ENCODE measurements around the gene PLIN1.

Gene PLIN1

DNA sequence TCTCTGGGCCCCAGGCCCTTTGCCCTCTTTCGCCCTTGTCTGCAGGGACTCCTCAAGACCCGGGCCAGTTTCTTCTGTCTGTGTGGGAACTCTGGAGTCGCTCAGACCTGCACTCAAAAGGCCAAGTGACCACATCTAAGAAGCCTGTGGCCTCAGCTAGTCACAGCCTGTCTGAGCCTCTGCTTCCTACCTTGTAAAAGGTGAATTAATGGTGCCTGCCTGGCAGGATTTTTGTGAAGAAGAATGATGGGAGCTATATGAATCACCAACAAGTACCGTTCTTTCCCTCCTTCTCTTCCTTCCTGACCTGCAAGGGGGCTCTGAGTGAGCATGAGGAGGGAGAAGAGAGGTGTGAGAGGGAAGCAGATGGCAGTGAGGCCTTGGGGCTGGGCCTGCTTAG, 7.5 kb downstream of the PLIN1 start:
- DNase-seq (ENCODE audit: low read depth) = no peak

DNA sequence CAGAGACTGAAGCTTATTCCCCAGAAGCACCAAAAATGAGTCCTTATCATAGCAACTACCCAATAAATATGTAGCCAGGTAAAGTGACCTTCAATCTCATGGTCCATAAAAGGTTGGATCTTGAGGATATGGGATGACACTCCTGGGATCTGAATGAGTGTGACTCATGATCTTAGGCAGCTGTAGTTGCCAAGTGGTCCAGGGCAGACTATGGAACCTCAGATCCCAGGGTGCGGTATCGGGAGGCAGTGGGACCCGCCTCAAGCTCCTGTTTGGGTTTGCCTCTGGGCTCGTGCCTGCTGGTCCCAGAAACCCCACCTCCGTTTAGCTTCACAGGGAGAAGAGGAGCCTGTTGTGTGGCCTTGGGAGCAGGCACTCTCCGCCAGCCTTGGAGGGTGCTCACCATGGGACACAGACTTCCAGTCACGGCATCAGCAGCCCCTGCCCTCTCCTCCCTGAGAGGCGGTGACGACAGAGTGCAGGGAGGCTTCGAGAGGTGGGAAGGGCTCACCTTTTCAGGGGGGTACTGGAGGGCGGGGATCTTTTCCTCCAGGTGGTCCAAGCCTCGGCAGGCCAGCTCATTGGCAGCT, 8.1 kb downstream of the PLIN1 start:
- DNase-seq (ENCODE audit: low read depth) = no peak

- DNase-seq (ENCODE audit: low read depth) = no peak
These were observed 9.2 kb downstream of the PLIN1 start for GRCh38 chr15:89669941-89670340.

GRCh38 chr15:89669309-89669865, 9.8 kb downstream of the PLIN1 start:
- no peak for DNase-seq (ENCODE audit: low read depth)

DNA sequence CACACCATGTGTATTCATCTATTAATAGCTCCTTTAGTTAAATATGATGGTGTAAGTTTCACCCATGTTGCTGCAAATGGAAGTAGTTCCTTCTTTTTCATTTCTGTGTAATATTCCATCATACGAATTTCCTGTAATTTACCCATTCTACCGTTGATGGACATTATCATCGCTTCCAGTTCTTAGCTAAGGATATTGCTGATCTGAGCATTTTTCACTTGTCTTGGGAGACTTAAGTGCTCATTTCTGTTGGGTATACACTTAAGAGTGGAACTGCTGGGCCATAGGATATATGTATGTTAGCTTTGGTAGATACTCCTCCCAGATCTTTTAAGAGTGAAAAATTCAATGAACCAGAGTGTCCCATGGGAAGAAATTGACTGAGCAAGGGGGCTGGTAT, 11.0 kb downstream of the PLIN1 start:
- DNase-seq (ENCODE audit: low read depth) = no peak

- DNase-seq (ENCODE audit: low read depth) = no peak
These were observed 11.5 kb downstream of the PLIN1 start for GRCh38 chr15:89667706-89667960.

DNA sequence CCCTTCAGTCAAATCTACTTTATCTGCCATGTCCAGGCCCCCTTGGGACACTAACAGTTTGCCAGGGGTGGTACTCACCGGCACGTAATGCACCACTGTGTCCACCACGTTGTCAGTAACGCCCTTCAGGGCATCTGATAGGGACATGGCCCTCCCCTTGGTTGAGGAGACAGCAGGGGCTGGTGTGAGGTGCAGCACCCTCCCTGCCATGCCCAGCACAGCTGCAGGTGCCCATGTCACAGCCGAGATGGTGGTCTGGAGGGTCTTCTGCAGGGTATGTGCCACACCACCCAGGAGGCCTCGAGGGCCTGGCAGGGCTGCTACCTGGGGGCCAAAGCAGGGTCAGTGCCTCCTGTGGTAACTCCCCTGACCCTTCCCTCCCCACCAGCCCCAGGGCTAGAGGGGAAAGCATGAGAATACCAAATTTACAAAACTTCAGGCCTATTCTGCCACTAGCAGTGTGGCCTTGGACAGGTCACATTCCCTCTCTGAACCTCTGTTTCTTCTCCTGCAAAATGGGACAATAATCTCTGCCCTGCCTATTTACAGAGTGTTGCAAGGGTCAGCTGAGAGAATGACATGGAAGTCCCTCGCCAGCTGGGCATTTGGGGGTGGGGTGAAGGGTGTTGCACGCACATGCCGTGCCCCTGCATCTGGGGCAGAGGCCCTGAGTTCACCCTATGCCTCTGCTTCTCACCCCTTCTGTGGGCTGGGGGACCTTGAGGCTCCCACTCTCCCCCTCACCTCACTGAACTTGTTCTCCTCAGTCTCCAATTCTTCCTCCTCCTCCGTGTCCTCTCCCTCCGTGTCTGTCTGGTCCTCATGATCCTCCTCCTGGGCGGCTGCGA, 12.1 kb downstream of the PLIN1 start:
- DNase-seq (ENCODE audit: low read depth) = no peak

- DNase-seq (ENCODE audit: low read depth) = no peak
These were observed 12.8 kb downstream of the PLIN1 start for GRCh38 chr15:89666184-89666857.

DNA sequence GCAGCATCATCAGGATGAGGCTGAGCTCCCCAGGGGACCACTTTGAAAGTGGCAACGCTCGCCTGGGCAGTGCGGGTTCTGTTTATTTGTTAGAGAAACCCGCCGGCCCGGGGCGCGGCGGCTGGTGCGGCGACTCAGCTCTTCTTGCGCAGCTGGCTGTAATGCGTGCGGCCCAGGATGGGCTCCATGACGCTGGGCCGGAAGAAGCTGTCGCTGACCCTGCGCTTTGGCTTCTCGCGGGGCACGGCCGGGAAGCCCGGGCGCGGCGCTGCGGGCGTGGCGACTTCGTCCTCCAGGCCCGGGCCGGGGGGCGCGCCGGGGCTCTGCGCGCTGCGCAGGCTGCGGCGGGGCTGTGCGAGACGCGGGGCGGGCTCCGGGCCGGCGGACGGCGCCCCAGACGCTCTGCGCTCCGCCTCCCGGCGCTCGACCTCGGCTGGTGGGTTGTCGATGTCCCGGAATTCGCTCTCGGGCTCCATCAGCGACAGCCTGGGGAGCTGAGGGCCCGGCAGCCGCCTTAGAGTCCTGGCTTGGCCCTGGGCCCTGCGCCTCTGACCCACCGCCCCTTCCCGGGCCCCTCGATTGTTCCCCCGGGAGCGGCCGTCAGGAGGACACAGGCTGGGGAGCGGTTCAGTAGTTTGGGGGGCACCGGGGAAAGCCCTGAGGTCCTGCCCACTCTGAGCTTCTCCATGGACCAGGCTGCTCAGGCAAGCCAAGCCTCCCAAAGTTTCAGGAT, 13.6 kb downstream of the PLIN1 start:
- peak; percentile 8 for DNase-seq (ENCODE audit: low read depth)

GRCh38 chr15:89664441-89665350, 14.5 kb downstream of the PLIN1 start:
- DNase-seq (ENCODE audit: low read depth) = no peak

- no peak for DNase-seq (ENCODE audit: low read depth)
These were observed 16.1 kb downstream of the PLIN1 start for GRCh38 chr15:89662893-89663626.

- DNase-seq (ENCODE audit: low read depth) = no peak
These were observed 18.6 kb downstream of the PLIN1 start for GRCh38 chr15:89660556-89660955.

- DNase-seq (ENCODE audit: low read depth) = no peak
These were observed 19.9 kb downstream of the PLIN1 start for GRCh38 chr15:89659295-89659694.

- DNase-seq (ENCODE audit: low read depth) = no peak
These were observed 21.4 kb downstream of the PLIN1 start for GRCh38 chr15:89657686-89658200.

- DNase-seq (ENCODE audit: low read depth) = peak; percentile 15
These were observed 22.9 kb downstream of the PLIN1 start for GRCh38 chr15:89656116-89656815.

DNA sequence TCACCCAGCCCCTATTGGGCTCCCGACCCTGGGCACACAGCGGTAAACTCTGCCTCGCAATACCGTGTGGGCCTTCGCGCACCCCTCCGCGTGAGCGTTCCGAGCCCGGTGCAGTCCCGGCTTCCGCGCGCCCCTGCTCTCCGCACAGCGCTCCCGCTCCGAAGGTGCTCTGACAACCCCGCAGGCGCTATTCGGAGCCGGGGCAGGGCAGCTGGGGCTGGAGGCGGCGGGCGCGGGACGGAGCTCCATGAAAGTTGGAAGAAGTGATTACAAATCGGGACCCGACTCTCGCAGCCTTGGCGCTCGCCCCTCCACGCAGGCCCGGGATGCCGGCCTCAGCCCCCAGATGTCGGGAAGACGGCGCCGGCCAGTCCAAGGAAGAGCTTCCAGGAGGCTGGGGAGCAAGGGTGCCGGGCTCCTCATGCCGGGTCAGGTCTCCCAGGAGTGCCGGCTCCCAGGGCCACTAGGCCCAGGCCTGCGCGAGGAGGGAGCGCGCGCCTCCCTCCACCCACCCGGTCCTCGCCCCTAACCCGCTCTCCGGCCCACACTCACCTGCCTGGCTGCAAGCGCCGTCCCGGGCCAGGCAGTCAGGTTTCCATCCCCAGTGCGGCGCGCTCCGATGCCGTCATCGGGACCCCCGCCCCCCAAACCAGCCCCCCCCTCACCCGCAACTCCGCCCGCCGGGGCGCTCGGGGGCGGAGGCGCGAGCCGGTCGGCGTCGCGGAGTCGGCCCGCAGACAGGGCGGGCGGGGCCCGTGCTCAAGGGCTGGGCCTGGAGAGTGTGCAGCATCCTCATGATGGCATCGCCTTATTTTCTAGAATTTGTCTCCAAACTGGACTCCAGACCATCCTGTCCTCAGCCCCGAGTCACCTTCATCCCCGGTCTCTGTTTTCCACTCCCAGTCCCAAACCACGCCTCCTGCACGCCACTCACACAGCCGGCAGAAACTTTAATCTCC, 24.0 kb downstream of the PLIN1 start, which contains the start of gene KIF7:
TSS of gene KIF7 (minus strand) at position 621 of the 959 bp plus-strand sequence. CDS start 2,537 bp downstream, outside the sequence.
- peak; percentile 34 for DNase-seq (ENCODE audit: low read depth)

- DNase-seq (ENCODE audit: low read depth) = no peak
These were observed 24.8 kb downstream of the PLIN1 start for GRCh38 chr15:89654301-89654761.

DNA sequence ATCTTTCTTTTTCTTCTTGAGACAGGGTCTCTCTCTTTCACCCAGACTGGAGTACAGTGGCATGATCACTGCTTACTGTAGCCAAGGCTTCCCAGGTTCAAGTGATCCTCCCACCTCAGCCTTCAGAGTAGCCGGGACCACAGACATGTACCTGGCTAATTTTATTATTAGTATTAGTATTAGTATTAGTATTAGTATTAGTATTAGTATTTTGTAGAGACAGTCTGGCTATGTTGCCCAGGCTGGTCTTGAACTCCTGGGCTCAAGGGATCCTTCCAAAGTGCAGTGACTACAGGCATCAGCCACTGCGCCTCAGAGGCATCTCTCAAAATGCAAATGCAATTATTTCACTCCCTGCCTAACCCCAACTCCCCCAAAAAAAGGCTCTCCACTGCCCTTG, 25.6 kb downstream of the PLIN1 start:
- no peak for DNase-seq (ENCODE audit: low read depth)

Measured in activated T-cell treated with anti-CD3 and anti-CD28 coated beads for 48 hours (primary cell).